NCI-H82 treated with DMSO at 0.1 percent for 48 hours (cell line): Measurements from ENCODE around the gene CUX1.

Source experiments
- DNase-seq: peaks from one replicate; lab custom pipeline; 2025; ENCODE audit not compliant: unreplicated experiment; lab: John Stamatoyannopoulos, UW

Gene CUX1

GRCh38 chr7:102254521-102254920, 437.1 kb downstream of the CUX1 start:
- no peak for DNase-seq

- no peak for DNase-seq
Observed at GRCh38 chr7:102255501-102255900, 438.1 kb downstream of the CUX1 start.

- no peak for DNase-seq
Observed at GRCh38 chr7:102255916-102256315, 438.5 kb downstream of the CUX1 start.

- no peak for DNase-seq
Observed at GRCh38 chr7:102258073-102258748, 440.8 kb downstream of the CUX1 start.

GRCh38 chr7:102258749-102259107, 441.3 kb downstream of the CUX1 start:
- DNase-seq = no peak

GRCh38 chr7:102260856-102261255, 443.4 kb downstream of the CUX1 start:
- no peak for DNase-seq

GRCh38 chr7:102261451-102261850, 444.0 kb downstream of the CUX1 start:
- no peak for DNase-seq

- DNase-seq = no peak
Observed at GRCh38 chr7:102262546-102262945, 445.1 kb downstream of the CUX1 start.

GRCh38 chr7:102264367-102264891, 447.0 kb downstream of the CUX1 start:
- no peak for DNase-seq

- no peak for DNase-seq
Observed at GRCh38 chr7:102266541-102266940, 449.1 kb downstream of the CUX1 start.

GRCh38 chr7:102268635-102269034, 451.2 kb downstream of the CUX1 start:
- DNase-seq = no peak

- no peak for DNase-seq
Observed at GRCh38 chr7:102270178-102270887, 452.9 kb downstream of the CUX1 start.

GRCh38 chr7:102271158-102271798, 453.9 kb downstream of the CUX1 start:
- no peak for DNase-seq

GRCh38 chr7:102272075-102272916, 454.9 kb downstream of the CUX1 start:
- peak; percentile 13 for DNase-seq

- no peak for DNase-seq
Observed at GRCh38 chr7:102272917-102273748, 455.7 kb downstream of the CUX1 start.

- no peak for DNase-seq
Observed at GRCh38 chr7:102273749-102274712, 456.6 kb downstream of the CUX1 start.

GRCh38 chr7:102275123-102275703, 457.8 kb downstream of the CUX1 start:
- no peak for DNase-seq

GRCh38 chr7:102277901-102278300, 460.5 kb downstream of the CUX1 start:
- no peak for DNase-seq
